NCI-H2227 treated with DMSO at 0.1 percent for 48 hours (cell line): Measurements from ENCODE around the gene ARHGEF19.
A peak's percentile ranks its signal among the peaks of the same experiment; 100 is the strongest.
"Not testable (repeated sequence)": the region's sequence is repeated elsewhere in the genome, so short reads cannot be mapped to it uniquely, and the experiment has no call there.

ENCODE experiments used
- DNase-seq: peaks from one replicate; lab custom pipeline; 2025; lab: John Stamatoyannopoulos, UW

Gene ARHGEF19

GRCh38 chr1:16243936-16244649 is 31.6 kb upstream of the ARHGEF19 start:
- peak; percentile 77 for DNase-seq

DNA sequence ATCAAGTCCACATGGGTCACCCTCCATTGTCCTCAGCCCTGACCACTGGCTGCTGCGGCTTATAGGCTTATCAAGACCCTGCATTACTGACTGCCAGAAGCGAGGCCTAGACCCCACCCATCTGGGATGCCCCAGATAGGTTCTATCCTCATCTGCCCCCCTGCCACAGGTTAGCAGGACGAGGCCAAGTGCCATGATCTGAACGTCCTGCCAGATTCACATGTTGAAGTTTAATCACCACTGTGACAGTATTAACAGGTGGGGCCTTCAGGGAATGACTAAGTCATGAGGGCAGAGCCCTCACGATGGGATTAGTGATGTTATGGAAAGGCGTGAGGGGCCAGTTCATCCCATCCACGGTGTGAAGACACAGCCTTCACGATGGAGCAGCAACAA is 30.8 kb upstream of the ARHGEF19 start:
- DNase-seq = no peak

- DNase-seq = no peak
Measured at GRCh38 chr1:16242556-16243214, 30.2 kb upstream of the ARHGEF19 start.

DNA sequence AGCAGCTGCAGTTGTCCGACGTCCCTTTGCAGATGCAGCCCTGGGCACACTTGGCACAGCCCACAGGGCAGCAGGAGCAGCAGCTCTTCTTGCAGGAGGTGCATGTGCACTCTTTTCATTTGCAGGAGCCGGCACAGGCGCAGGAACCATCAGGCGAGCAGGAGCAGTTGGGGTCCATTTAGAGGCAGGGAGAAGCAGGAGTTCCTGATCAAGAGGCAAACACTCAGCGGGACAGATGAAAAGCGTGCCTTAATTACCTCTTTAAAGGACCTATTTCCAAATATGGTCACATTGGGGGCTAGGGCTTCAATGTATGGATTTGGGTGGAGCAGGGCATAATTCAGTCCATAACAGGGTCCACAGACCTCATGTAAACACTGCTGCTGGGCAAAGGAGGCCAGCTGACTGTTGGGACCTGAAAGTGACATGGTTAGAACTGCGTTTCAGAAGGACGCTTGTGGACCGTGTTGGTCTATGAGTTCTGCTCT is 28.8 kb upstream of the ARHGEF19 start:
- DNase-seq = peak; percentile 14

GRCh38 chr1:16239972-16240491 is 27.6 kb upstream of the ARHGEF19 start:
- no peak for DNase-seq

DNA sequence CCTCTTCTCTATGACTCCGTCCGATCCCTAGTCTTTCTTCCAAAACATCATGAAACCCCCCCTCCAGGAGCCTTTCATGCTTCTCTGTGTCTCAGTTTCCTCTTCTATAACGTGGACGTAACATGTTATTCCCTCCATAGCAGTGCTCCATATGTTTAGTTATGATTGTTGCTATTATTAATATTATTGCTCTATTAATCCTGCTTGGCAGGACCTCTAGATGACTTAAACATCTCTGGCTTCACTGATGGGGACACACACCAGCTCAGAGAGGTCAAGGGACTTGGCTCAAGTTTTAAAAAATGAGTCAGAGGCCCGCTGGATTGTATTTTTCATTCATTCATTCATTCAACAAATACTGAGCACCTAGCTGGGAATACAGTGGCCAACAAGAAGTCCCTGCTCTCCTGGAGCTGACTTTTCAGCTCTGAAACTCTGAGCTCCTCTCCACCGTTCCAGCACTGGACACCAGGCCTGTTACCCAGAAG is 24.9 kb upstream of the ARHGEF19 start:
- peak; percentile 23 for DNase-seq

- peak; percentile 91 for DNase-seq
Measured at GRCh38 chr1:16236511-16237342, 24.3 kb upstream of the ARHGEF19 start, which contains the start of gene CPLANE2. Gene CPLANE2 (minus strand): TSS chr1:16237183. CDS start chr1:16236742, 441 bp downstream.

GRCh38 chr1:16235944-16236510 is 23.6 kb upstream of the ARHGEF19 start:
- DNase-seq = peak; percentile 53

DNA sequence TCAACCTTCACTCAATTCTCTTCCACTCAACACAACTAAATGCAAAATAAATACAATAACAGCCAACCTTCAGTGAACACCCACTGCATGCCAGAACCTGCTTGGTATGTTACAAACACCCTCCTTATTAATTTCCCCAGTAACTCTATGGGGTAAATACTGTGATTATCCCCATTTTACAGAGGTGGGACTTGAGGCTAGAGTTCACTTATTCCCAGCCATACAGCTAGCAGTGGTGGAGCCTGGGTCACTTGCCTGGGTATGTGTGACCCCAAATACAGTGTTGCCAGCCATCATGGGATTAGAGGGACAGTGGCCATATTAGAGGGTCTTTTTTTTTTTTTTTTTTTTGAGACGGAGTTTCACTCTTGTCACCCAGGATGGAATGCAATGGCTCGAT is 22.9 kb upstream of the ARHGEF19 start:
- DNase-seq = no peak

DNA sequence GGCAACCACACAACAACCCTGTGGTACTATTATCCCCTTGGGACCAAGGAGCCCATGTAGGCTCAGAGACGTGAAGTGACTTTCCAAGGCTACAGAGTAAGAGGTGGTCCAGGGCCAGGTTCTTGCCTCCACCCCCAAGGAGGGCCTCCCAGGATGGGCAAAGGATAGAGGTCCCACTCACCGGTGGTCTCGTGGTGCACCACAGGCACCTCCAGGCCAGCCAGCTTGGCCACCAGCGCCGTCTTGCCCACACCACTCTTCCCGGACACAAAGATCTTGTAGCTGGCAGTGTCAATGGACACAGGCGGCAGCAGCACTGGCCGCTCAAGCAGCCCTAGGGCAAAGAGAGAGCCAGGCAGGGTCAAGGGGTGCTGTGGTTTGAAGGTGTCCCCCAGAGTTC is 21.0 kb upstream of the ARHGEF19 start:
- no peak for DNase-seq

- no peak for DNase-seq
Measured at GRCh38 chr1:16232316-16232710, 19.9 kb upstream of the ARHGEF19 start.

GRCh38 chr1:16231331-16232315 is 19.2 kb upstream of the ARHGEF19 start:
- no peak for DNase-seq

DNA sequence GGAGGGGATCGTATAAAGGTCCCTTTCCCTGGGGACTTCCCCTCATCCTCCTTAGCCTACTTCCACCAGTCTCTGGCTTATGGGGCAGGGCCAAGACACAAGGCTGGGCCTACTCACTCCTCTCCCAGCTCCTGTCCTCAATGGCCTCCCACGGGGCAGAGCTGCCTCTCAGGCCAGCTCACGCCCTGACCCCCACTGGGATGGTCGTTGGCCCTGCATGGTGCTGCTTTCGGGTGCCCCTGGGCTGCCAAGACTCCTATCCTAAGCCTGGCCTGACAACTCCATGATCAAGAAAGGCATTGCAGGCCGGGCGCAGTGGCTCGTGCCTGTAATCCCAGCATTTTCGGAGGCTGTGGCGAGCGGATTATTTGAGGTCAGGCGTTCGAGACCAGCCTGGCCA is 18.3 kb upstream of the ARHGEF19 start:
- no peak for DNase-seq

DNA sequence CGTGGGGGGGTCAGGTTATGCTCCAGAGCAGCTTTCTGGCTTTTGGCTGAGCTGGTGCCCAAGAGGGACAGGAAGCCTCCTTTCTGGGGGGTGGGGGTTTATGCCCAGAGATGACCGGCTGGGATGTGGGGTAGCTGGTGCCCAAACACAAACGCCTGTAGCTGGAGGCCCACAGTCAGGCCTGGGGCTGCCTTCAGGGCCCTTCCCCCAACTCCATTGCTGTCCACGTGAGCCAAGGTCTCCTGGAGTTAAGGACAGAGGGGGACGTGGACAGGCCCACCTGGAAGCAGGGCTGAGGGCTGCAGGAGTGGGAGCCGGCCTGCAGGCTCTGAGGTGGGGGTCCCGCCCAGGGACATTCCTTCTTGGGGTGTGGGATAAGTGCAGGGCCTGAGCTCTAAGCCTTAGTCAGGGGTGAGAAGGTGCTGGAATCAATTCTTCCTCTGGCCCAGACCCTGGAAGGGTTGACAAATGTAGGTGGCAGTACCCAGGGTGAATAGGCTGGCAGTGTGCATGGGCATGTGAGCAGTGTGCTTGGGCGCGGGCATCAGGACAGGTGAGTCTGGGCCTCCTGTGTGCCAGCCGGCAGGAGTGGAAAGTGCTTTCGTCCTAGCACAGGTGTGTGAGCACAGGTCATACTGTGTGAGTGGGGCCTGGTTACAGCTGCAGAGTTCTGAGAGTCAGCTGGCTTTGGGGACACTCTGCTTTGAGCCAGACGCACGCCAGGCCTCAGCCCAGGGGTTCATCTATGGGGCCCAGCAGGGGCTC is 17.7 kb upstream of the ARHGEF19 start:
- no peak for DNase-seq

DNA sequence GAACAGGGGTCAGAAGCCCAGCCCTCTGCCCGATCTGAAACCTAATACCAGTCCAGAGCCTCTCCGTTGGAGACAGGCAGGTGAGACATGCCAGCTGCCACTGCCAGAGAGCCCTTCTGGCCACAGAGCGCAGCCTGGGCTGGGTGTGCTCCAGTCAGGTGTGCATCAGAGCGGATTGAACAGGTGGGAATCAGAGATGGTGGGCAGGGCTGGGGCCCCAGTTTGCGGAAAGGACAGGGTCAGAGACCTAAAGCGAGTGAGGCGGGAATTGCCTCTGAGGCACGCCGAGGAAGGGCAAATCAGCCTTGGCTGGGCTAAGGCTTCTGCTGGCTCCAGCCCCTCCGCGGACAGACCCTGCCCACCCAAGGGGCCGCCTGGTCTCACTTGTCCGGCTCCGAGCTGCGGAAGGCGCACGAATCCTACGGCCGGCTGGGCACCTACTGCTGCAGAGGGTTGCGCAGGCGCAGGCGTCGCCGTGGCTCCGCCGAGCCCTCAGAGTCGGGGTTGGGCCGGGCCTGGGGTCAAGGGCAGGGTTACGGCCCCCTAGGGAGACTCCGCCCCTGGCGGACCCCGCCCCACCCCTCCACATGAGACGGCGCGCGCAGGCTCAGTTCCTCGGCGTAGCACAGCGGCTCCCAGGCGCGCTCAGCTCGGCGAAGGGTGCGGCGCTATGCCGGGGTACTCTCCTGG is 14.2 kb upstream of the ARHGEF19 start:
- no peak for DNase-seq

DNA sequence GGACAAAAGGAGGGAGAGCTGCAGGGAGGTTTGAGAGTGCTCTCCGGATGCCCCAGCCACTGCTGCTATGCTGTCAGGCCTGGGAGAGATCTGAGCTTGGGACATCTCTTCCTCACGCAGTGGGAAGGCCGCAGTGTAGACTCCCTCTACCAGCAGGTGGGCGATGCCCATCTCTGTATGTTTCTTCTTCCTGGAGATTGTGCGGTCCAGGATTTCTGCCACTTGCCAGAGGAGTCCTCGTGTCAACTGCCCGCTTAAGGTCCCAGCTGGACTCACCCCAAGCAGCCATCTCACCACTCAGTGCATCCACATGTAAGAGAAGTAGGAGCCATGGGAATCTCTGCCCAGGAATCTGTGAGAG is 13.7 kb upstream of the ARHGEF19 start:
- DNase-seq = no peak

DNA sequence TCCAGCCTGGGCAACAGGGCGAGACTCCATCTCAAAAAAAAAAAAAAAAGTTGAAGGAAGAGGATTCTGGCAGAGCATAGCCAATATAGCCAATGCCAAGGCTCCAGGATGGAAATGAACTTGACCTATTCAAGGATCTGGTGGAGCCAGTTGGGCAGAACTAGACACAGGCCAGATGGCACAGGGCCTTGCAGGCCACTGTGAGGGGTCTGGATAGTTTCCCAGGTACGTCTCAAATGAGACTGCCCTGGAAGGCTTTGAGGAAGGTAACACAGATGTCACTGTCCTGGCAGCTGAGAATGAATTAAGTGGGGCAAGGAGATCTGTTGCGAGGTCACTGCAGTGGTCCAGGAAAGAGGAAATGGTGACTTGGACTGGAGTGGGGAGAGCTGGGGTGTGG is 12.0 kb upstream of the ARHGEF19 start:
- no peak for DNase-seq

GRCh38 chr1:16222716-16223115 is 10.3 kb upstream of the ARHGEF19 start:
- DNase-seq = not testable (repeated sequence)

- no peak for DNase-seq
Measured at GRCh38 chr1:16221499-16221898, 9.0 kb upstream of the ARHGEF19 start.
